ENCODE data around the gene HAO1.

Gene HAO1

GRCh38 chr20:7881551-7881950 lies 58.7 kb downstream of the HAO1 start:
- H3K9ac ChIP-seq (ENCODE audit: low read depth, low read length, poor library complexity, severe bottlenecking): no peak overlapping the region
- no peaks in the 10 kb centered on the region for H3K9me3 ChIP-seq (ENCODE audit: insufficient read depth, low read depth, low read length)
- TF ChIP-seq CTCF (conservative IDR thresholded peaks at IDR 0.05; ENCODE audit: low read length) (no peak), EZH2phosphoT487 (IDR thresholded peaks at IDR 0.05; ENCODE audit: borderline replicate concordance) (no peak)

GRCh38 chr20:7879883-7880282 lies 60.4 kb downstream of the HAO1 start:
- H3K9ac ChIP-seq (ENCODE audit: low read depth, low read length, poor library complexity, severe bottlenecking): no peak overlapping the region
- H3K4me3 ChIP-seq (ENCODE audit: low read length, poor library complexity, severe bottlenecking): no peak overlapping the region
- no peaks in the 10 kb centered on the region for H3K9me3 ChIP-seq (ENCODE audit: insufficient read depth, low read depth, low read length)
- H3K79me2 ChIP-seq (ENCODE audit: insufficient read depth, low read length): no peaks in the 10 kb centered on the region
- TF ChIP-seq CTCF (conservative IDR thresholded peaks at IDR 0.05; ENCODE audit: low read length): no peak
- no peak for TF ChIP-seq EZH2phosphoT487 (IDR thresholded peaks at IDR 0.05; ENCODE audit: borderline replicate concordance)
- H2AFZ ChIP-seq (ENCODE audit: low read length): peak overlapping the region; percentile 30; the same call in 1 of the 2 replicates
- H3K27me3 ChIP-seq (ENCODE audit: insufficient read depth, low read length, poor library complexity, severe bottlenecking): no peaks in the 10 kb centered on the region
- H3K36me3 ChIP-seq (ENCODE audit: insufficient read depth, low read length): no peaks in the 10 kb centered on the region
- no peaks in the 10 kb centered on the region for H4K20me1 ChIP-seq (ENCODE audit: insufficient read depth, low read length, poor library complexity, severe bottlenecking)
- peaks cover 7% of the 10 kb centered on the region for H3K4me1 ChIP-seq (ENCODE audit: insufficient read depth, low read length, poor library complexity, severe bottlenecking)
- no peaks in the 10 kb centered on the region for H3F3A ChIP-seq (ENCODE audit: low read depth)
- H3K4me2 ChIP-seq (ENCODE audit: low read depth, low read length, poor library complexity, severe bottlenecking): peak overlapping the region; percentile 5
- H3K9me2 ChIP-seq (replicated peaks; ENCODE audit: low read depth, low read length): no peaks in the 10 kb centered on the region

More at GRCh38 chr20:7881551-7881950, 58.7 kb downstream of the HAO1 start:
- Histone ChIP-seq H3K36me3 (ENCODE audit: insufficient read depth, low read length) (no peaks in the 10 kb centered on the region), H3K4me2 (ENCODE audit: low read depth, low read length, poor library complexity, severe bottlenecking) (no peak overlapping the region), H3K9me2 (replicated peaks; ENCODE audit: low read depth, low read length) (no peaks in the 10 kb centered on the region), H3K4me3 (ENCODE audit: low read length, poor library complexity, severe bottlenecking) (no peak overlapping the region), H3K27me3 (ENCODE audit: insufficient read depth, low read length, poor library complexity, severe bottlenecking) (no peaks in the 10 kb centered on the region), H4K20me1 (ENCODE audit: insufficient read depth, low read length, poor library complexity, severe bottlenecking) (no peaks in the 10 kb centered on the region), H3F3A (ENCODE audit: low read depth) (no peaks in the 10 kb centered on the region), H3K79me2 (ENCODE audit: insufficient read depth, low read length) (no peaks in the 10 kb centered on the region), H3K4me1 (ENCODE audit: insufficient read depth, low read length, poor library complexity, severe bottlenecking) (peaks cover 7% of the 10 kb centered on the region), H2AFZ (ENCODE audit: low read length) (no peak overlapping the region)

- H3K27me3 ChIP-seq (ENCODE audit: insufficient read depth, low read length, poor library complexity, severe bottlenecking): no peaks in the 10 kb centered on the region
- no peaks in the 10 kb centered on the region for H3K9me3 ChIP-seq (ENCODE audit: insufficient read depth, low read depth, low read length)
- no peak overlapping the region for H3K4me3 ChIP-seq (ENCODE audit: low read length, poor library complexity, severe bottlenecking)
- H3K9me2 ChIP-seq (replicated peaks; ENCODE audit: low read depth, low read length): no peaks in the 10 kb centered on the region
- H3K36me3 ChIP-seq (ENCODE audit: insufficient read depth, low read length): no peaks in the 10 kb centered on the region
- no peaks in the 10 kb centered on the region for H3F3A ChIP-seq (ENCODE audit: low read depth)
- no peak overlapping the region for H2AFZ ChIP-seq (ENCODE audit: low read length)
- H4K20me1 ChIP-seq (ENCODE audit: insufficient read depth, low read length, poor library complexity, severe bottlenecking): no peaks in the 10 kb centered on the region
- H3K4me1 ChIP-seq (ENCODE audit: insufficient read depth, low read length, poor library complexity, severe bottlenecking): no peaks in the 10 kb centered on the region
- H3K79me2 ChIP-seq (ENCODE audit: insufficient read depth, low read length): no peaks in the 10 kb centered on the region
- TF ChIP-seq EZH2phosphoT487 (IDR thresholded peaks at IDR 0.05; ENCODE audit: borderline replicate concordance) (no peak), CTCF (conservative IDR thresholded peaks at IDR 0.05; ENCODE audit: low read length) (no peak)
- no peak overlapping the region for H3K4me2 ChIP-seq (ENCODE audit: low read depth, low read length, poor library complexity, severe bottlenecking)
- no peak overlapping the region for H3K9ac ChIP-seq (ENCODE audit: low read depth, low read length, poor library complexity, severe bottlenecking)
Measured at GRCh38 chr20:7868108-7868507, 72.2 kb downstream of the HAO1 start.

All from Loucy (cell line).